Liver (tissue), 9 donors: ENCODE data around the gene SCGB3A1. TPM values are rescaled to one million over a fixed set of nuclear protein-coding genes. Genes with fewer than 3 reads are reported as not detected.

Experiments used
- DNase-seq: peaks from one replicate; pipeline ENCODE4 v3.0.0-alpha.2; 2017; ENCODE audit warnings: low spot score
- H3K27ac ChIP-seq, 2 donors: one replicate each; pipeline ENCODE4 v1.7.0; 2013; ENCODE audit warnings: inconsistent platforms in 2 of 2, low read length in 2 of 2, control low read depth in 1 of 2, low read depth in 1 of 2, mild to moderate bottlenecking in 1 of 2
- H3K27me3 ChIP-seq, 4 donors: one replicate each; pipeline versions ENCODE4 v1.6.1 to v1.7.0; 2013; ENCODE audit warnings: low read length in 3 of 4, inconsistent platforms in 1 of 4, mild to moderate bottlenecking in 1 of 4, moderate library complexity in 1 of 4; ENCODE audit not compliant: control insufficient read depth in 4 of 4, insufficient read depth in 4 of 4
- H3K36me3 ChIP-seq, 4 donors: one replicate each; pipeline versions ENCODE4 v1.6.1 to v1.7.0; 2013; ENCODE audit warnings: low read length in 3 of 4, mild to moderate bottlenecking in 3 of 4, low read depth in 1 of 4, moderate library complexity in 1 of 4; ENCODE audit not compliant: control insufficient read depth in 4 of 4, insufficient read depth in 3 of 4
- H3K4me1 ChIP-seq, 4 donors: one replicate each; pipeline versions ENCODE4 v1.6.1 to v1.7.0; 2013; ENCODE audit warnings: low read length in 3 of 4, mild to moderate bottlenecking in 3 of 4, moderate library complexity in 1 of 4; ENCODE audit not compliant: control insufficient read depth in 4 of 4, insufficient read depth in 4 of 4
- H3K4me3 ChIP-seq, 3 donors: one replicate each; pipeline versions ENCODE4 v1.6.1 to v1.7.0; 2013; ENCODE audit warnings: low read length in 3 of 3, control low read depth in 1 of 3, low read depth in 1 of 3, mild to moderate bottlenecking in 1 of 3
- H3K9ac ChIP-seq, 2 donors: one replicate each; pipeline ENCODE4 v1.7.0; 2013; ENCODE audit warnings: low read length in 2 of 2, mild to moderate bottlenecking in 2 of 2, moderate library complexity in 2 of 2, control low read depth in 1 of 2, low read depth in 1 of 2
- H3K9me3 ChIP-seq, 4 donors: one replicate each; pipeline versions ENCODE4 v1.6.1 to v1.7.0; 2013; ENCODE audit warnings: low read length in 3 of 4; ENCODE audit not compliant: control insufficient read depth in 4 of 4
- ATF3 ChIP-seq: IDR thresholded peaks from 2 replicates; pipeline ENCODE4 v1.6.1; 2016; ENCODE audit warnings: antibody characterized with exemption
- CTCF ChIP-seq: fragments of 150-350 bp; IDR thresholded peaks from 2 replicates; pipeline ENCODE4 v1.5.1; 2017; ENCODE audit warnings: improper control_type of control experiment, low read depth, low read length; ENCODE audit not compliant: missing input control
- EGR1 ChIP-seq, 2 donors: IDR thresholded peaks; 2 replicates each; pipeline ENCODE4 v1.6.1; 2016 to 2018; ENCODE audit warnings: antibody characterized with exemption in 2 of 2, low read depth in 2 of 2
- FOXA1 ChIP-seq: IDR thresholded peaks from 2 replicates; pipeline ENCODE4 v1.6.1; 2016; ENCODE audit warnings: antibody characterized with exemption
- FOXA2 ChIP-seq: IDR thresholded peaks from 2 replicates; pipeline ENCODE4 v1.6.1; 2016; ENCODE audit warnings: antibody characterized with exemption
- GABPA ChIP-seq, 2 donors: IDR thresholded peaks in 1 of 2; conservative IDR thresholded peaks in 1 of 2; 2 replicates each; pipeline ENCODE4 v1.6.1; 2016; ENCODE audit warnings: antibody characterized with exemption in 2 of 2, mild to moderate bottlenecking in 1 of 2, moderate library complexity in 1 of 2
- HNF4A ChIP-seq, 2 donors: conservative IDR thresholded peaks; 2 replicates each; pipeline ENCODE4 v1.6.1; 2016; ENCODE audit warnings: antibody characterized with exemption in 2 of 2, mild to moderate bottlenecking in 2 of 2
- HNF4G ChIP-seq: IDR thresholded peaks from 2 replicates; pipeline ENCODE4 v1.6.1; 2016; ENCODE audit warnings: antibody characterized with exemption
- JUND ChIP-seq, 2 donors: IDR thresholded peaks; 2 replicates each; pipeline ENCODE4 v1.6.1; 2016; ENCODE audit warnings: antibody characterized with exemption in 2 of 2
- MAX ChIP-seq: IDR thresholded peaks from 2 replicates; pipeline ENCODE4 v1.6.1; 2016; ENCODE audit warnings: antibody characterized with exemption
- RAD21 ChIP-seq, 2 donors: IDR thresholded peaks; 2 replicates each; pipeline ENCODE4 v1.6.1; 2016; ENCODE audit warnings: antibody characterized with exemption in 2 of 2, mild to moderate bottlenecking in 2 of 2
- REST ChIP-seq: IDR thresholded peaks from 2 replicates; pipeline ENCODE4 v1.6.1; 2016; ENCODE audit warnings: antibody characterized with exemption, mild to moderate bottlenecking
- RXRA ChIP-seq, 2 donors: IDR thresholded peaks; 2 replicates each; pipeline ENCODE4 v1.6.1; 2017 to 2018; ENCODE audit warnings: antibody characterized with exemption in 2 of 2, mild to moderate bottlenecking in 1 of 2
- SP1 ChIP-seq: IDR thresholded peaks from 2 replicates; pipeline ENCODE4 v1.6.1; 2018; ENCODE audit warnings: antibody characterized with exemption, mild to moderate bottlenecking
- TAF1 ChIP-seq: conservative IDR thresholded peaks from 2 replicates; pipeline ENCODE4 v1.6.1; 2016; ENCODE audit warnings: antibody characterized with exemption, mild to moderate bottlenecking
- WGBS: extraction: QIAGEN DNeasy Blood & Tissue Kit; methylation state at CpG from one replicate; pipeline ENCODE4 v1.1.7; 2013; 5-methylcytosine and 5-hydroxymethylcytosine counted together
- polyA plus RNA-seq, 2 donors: library from polyadenylated mRNA; stranded (reverse) in 1 of 2; unstranded in 1 of 2; fragments of 200-250 nt in 1 of 2; fragments of >200 nt in 1 of 2; fragmentation: Nextera tagmentation in 1 of 2; extraction: Ambion mirVana in 1 of 2; gene quantifications; one replicate each; pipeline versions ENCODE4 v1.2.1 to v1.2.3, GENCODE V29; 2013 to 2015
- total RNA-seq, 2 donors: library from RNA; depleted of rRNA; stranded (reverse); fragments of >200 nt; gene quantifications; one replicate each; pipeline ENCODE4 v1.2.3, GENCODE V29; 2014
- TF ChIP-seq, protein P1 (sequence below): IDR thresholded peaks from 2 replicates; pipeline ENCODE4 v1.6.1; 2016; ENCODE audit warnings: antibody characterized with exemption
- donor health status: healthy.
- donor health status: healthy.
- donor health status: healthy.
- donor health status: healthy.
- donor health status: healthy.

The SCGB3A1 gene
- total and polyA plus RNA-seq, 4 donors, result 1.5 TPM; not detected in 2

DNA sequence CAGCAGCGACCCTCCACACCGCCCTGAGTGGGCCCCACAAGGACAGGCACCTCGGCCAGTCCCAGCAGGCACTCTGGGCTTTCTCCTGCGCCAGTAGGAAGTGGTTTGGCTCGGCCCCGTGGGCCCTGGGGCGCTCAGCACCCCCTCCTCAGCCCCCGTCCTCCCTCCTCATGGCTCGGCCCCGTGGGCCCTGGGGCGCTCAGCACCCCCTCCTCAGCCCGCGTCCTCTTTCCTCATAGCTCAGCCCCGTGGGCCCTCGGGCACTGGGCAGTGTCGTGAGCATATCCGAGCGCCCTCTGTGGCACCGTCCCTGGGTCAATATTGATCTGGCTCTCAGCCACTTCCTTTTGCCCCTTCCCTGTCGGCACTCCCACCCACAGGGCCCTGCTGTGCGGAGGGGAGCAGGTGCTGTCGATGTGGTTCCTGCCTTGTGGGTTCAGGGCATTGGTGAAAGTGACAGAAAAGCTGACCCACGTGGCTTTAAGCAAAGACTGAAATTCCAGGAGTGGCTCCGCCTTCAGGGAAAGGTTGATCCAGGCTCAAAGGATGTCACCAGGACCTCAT lies 5.5 kb upstream of the SCGB3A1 start:
- H3K4me1 ChIP-seq, result peaks cover 2 to 10% (median 8%) of the 10 kb centered on the region in 4 donors
- no peak overlapping the region for H3K9ac ChIP-seq
- H3K9me3 ChIP-seq, result no peaks in the 10 kb centered on the region
- DNase-seq, result no peak
- H3K27ac ChIP-seq, result no peak overlapping the region
- H3K4me3 ChIP-seq, result no peak overlapping the region
- no peaks in the 10 kb centered on the region for H3K36me3 ChIP-seq
- WGBS, result 63% methylated on average over 24 of the region's 24 CpGs
- H3K27me3 ChIP-seq, result no peaks in the 10 kb centered on the region
- TF ChIP-seq SP1, result no peak
- no peak for TF ChIP-seq GABPA (IDR thresholded peaks at IDR 0.05 in 1 of 2, conservative IDR thresholded peaks at IDR 0.05 in 1 of 2)
- no peak for TF ChIP-seq RAD21 (IDR thresholded peaks at IDR 0.05)
- TF ChIP-seq FOXA1, result no peak
- no peak for TF ChIP-seq REST
- TF ChIP-seq RXRA (IDR thresholded peaks at IDR 0.05), result no peak
- TF ChIP-seq MAX, result no peak
- TF ChIP-seq HNF4A (conservative IDR thresholded peaks at IDR 0.05), result no peak
- no peak for TF ChIP-seq HNF4G
- no peak for TF ChIP-seq CTCF
- no peak for TF ChIP-seq FOXA2
- TF ChIP-seq ATF3, result no peak
- no peak for TF ChIP-seq EGR1 (IDR thresholded peaks at IDR 0.05; ENCODE audit: low read depth in 2 of 2)

DNA sequence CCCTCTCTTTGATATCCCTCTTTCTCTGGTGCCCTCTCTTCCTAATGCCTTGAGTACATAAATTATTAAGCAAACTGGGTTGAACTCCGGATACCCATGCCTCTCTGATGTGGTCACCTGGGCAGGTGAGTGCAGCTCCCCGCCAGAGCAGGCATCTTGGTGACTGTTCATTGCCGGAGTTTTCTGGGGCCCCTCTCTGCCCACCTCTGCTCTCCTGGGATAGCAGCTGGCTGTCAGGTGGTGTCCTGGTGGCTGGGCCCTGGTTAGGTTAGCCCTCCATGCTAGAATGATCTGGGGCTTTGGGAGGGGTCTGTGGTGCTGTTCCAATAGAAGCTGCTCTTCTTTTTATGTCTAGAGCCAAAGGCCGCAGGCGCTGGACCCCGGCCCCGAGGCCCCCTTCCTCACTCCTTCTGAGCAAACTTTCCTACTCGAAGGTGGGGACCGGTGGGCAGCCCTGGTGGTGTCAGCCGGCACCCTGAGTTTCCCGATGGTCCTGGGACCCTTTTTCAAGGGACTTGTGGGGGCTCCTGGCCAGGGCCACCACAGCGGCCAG lies 4.9 kb upstream of the SCGB3A1 start:
- 93% methylated on average over 12 of the region's 12 CpGs for WGBS
- Histone ChIP-seq H3K4me3 (no peak overlapping the region), H3K4me1 (peaks cover 4 to 16% (median 10%) of the 10 kb centered on the region in 4 donors), H3K9ac (no peak overlapping the region), H3K27ac (no peak overlapping the region), H3K36me3 (no peaks in the 10 kb centered on the region), H3K9me3 (no peaks in the 10 kb centered on the region), H3K27me3 (peaks cover 0 to 3% (median 0%) of the 10 kb centered on the region in 4 donors)
- DNase-seq, result peak; percentile 21
- TF ChIP-seq, protein P1, sequence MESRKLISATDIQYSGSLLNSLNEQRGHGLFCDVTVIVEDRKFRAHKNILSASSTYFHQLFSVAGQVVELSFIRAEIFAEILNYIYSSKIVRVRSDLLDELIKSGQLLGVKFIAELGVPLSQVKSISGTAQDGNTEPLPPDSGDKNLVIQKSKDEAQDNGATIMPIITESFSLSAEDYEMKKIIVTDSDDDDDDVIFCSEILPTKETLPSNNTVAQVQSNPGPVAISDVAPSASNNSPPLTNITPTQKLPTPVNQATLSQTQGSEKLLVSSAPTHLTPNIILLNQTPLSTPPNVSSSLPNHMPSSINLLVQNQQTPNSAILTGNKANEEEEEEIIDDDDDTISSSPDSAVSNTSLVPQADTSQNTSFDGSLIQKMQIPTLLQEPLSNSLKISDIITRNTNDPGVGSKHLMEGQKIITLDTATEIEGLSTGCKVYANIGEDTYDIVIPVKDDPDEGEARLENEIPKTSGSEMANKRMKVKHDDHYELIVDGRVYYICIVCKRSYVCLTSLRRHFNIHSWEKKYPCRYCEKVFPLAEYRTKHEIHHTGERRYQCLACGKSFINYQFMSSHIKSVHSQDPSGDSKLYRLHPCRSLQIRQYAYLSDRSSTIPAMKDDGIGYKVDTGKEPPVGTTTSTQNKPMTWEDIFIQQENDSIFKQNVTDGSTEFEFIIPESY, result no peak
- TF ChIP-seq SP1 (no peak), MAX (no peak), FOXA2 (no peak), ATF3 (no peak), JUND (IDR thresholded peaks at IDR 0.05) (no peak), TAF1 (no peak)
